Measurements from ENCODE around the gene NFKBIE.

The NFKBIE gene

DNA sequence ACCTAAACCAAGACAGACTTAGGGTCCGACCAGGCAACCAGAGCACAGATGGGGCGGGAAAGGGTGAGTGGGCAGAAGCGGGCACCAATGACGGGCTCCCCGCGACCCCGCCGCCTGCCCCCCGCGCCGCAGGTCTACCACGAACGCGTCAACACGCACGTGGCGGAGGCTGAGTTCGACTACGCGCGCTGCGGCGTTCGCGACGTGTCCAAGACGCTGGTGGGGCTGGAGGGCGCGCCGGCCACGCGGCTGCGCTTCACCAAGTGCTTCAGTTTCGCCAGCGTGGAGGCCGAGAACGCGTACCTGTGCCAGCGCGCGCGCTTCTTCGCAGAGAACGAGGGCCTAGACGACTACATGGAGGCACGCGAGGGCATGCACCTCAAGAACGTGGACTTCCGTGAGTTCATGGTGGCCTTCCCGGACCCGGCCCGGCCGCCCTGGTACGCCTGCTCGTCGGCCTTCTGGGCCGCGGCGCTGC is 10.0 kb upstream of the NFKBIE start:
- in situ Hi-C loops (cut with HindIII; ENCODE audit: low sequenced_read_pairs) = no loop called here
- DNase-seq (ENCODE audit: low read depth) = no peak
- no peak for TF ChIP-seq CTCF (IDR thresholded peaks at IDR 0.05; ENCODE audit: low read depth, low read length, missing control alignments)
- no peak overlapping the region for H3K4me3 ChIP-seq (ENCODE audit: low read depth, low read length)

DNA sequence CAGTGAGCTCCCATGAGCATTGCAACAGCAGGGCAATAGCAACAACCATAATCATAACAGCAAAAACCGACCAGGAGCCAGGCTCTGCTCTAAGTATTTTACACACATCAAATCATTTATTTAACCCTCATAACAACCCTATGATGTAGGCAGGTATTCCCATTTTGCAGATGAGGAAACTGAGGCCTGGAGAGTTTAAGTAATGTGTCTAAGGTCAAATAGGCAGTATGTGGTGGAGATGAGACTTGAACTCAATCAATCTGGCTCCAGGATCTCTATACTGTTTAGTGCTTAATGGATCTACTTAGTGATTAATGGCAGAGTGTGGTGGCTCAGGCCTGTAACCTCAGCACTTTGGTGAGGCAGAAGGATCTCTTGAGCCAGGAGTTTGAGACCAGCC is 8.3 kb upstream of the NFKBIE start:
- DNase-seq (ENCODE audit: low read depth) = no peak
- TF ChIP-seq CTCF (IDR thresholded peaks at IDR 0.05; ENCODE audit: low read depth, low read length, missing control alignments) = no peak
- H3K4me3 ChIP-seq (ENCODE audit: low read depth, low read length) = no peak overlapping the region
- in situ Hi-C loops (cut with HindIII; ENCODE audit: low sequenced_read_pairs) = no loop called here

DNA sequence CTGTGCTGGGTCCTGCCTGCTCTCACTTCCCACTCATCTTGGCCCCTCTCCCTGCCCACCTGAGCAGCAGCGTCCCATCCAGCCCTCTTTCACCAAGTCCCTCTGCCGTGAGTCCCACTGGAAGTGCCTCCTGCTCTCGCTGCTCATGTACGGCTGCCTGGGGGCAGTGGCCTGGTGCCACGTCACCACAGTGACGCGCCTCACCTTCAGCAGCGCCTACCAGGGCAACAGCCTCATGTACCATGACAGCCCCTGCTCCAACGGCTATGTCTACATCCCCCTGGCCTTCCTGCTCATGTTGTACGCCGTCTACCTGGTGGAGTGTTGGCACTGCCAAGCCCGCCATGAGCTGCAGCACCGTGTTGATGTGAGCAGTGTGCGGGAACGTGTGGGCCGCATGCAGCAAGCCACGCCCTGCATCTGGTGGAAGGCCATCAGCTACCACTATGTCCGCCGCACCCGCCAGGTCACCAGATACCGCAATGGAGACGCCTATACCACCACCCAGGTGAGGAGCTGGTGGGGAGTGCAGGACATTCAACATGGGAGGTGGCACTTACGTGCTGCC is 7.7 kb upstream of the NFKBIE start:
- DNase-seq (ENCODE audit: low read depth) = no peak
- no peak overlapping the region for H3K4me3 ChIP-seq (ENCODE audit: low read depth, low read length)
- in situ Hi-C loops (cut with HindIII; ENCODE audit: low sequenced_read_pairs) = no loop called here
- TF ChIP-seq CTCF (IDR thresholded peaks at IDR 0.05; ENCODE audit: low read depth, low read length, missing control alignments) = no peak

- in situ Hi-C loops (cut with HindIII; ENCODE audit: low sequenced_read_pairs) = no loop called here
- TF ChIP-seq CTCF (IDR thresholded peaks at IDR 0.05; ENCODE audit: low read depth, low read length, missing control alignments) = no peak
- no peak for DNase-seq (ENCODE audit: low read depth)
- no peak overlapping the region for H3K4me3 ChIP-seq (ENCODE audit: low read depth, low read length)
Observed at GRCh38 chr6:44272529-44272928, 7.2 kb upstream of the NFKBIE start.

DNA sequence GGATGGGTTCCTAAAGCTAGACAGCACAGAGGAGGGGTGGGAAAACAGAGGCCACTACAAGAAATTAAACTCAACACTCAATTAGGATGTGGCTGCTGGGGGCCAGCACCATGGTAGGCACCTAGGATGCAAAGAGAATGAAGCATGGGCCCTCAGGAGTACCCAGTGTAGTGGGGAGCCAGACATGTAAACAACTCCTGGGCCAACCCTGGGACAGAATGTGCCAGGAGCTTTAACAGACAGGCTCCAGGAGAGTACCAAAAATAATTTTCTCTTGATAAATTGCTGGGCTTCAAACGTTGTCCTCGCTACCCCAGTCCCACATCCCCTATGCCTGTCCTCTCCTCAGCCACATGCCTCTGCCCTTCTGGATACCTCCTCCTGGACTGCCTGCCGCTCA is 6.6 kb upstream of the NFKBIE start:
- TF ChIP-seq CTCF (IDR thresholded peaks at IDR 0.05; ENCODE audit: low read depth, low read length, missing control alignments) = no peak
- no peak for DNase-seq (ENCODE audit: low read depth)
- in situ Hi-C loops (cut with HindIII; ENCODE audit: low sequenced_read_pairs) = no loop called here

DNA sequence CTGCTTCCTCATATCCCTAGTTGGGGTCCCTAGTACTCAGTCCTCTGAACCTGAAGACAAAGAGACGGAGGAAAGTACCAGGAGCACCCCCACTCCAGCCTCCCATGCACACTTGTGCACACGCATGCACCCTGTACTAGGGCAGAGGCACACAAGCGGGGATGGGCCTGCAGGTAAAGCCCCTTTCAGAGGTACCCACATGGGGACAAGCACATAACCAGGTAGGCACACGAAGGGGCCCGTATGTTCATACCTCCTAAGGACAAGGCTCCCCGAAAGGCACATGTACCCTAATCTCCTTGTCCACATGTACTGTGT is 6.0 kb upstream of the NFKBIE start:
- H3K4me3 ChIP-seq (ENCODE audit: low read depth, low read length) = no peak overlapping the region
- no peak for DNase-seq (ENCODE audit: low read depth)
- TF ChIP-seq CTCF (IDR thresholded peaks at IDR 0.05; ENCODE audit: low read depth, low read length, missing control alignments) = no peak
- in situ Hi-C loops (cut with HindIII; ENCODE audit: low sequenced_read_pairs) = no loop called here

More for the DNA sequence above, 6.6 kb upstream of the NFKBIE start:
- no peak overlapping the region for H3K4me3 ChIP-seq (ENCODE audit: low read depth, low read length)

Data from astrocyte of the cerebellum (primary cell).